ENCODE measurements around the gene MS4A15. TPM values are rescaled to one million over a fixed set of nuclear protein-coding genes. Genes with fewer than 3 reads are reported as not detected.

Gene MS4A15
- polyA plus RNA-seq, 2 of the 4 experiments (the other 2 are of a cell fraction), result not detected

GRCh38 chr11:60809249-60809648 lies 52.6 kb downstream of the MS4A15 start:
- CTCF ChIA-PET, result no interaction called here

GRCh38 chr11:60809691-60810090 lies 53.0 kb downstream of the MS4A15 start:
- no peak overlapping the region for H3K4me2 ChIP-seq
- ChIA-PET CTCF (interaction anchor here (1.4 kb wide), 1 partner anchor 22 kb away, joined by 3 read pairs; no protein-coding TSS in a partner anchor), POLR2A (no interaction called here)
- no peak overlapping the region for H3K4me3 ChIP-seq
- ATAC-seq (no peak), FAIRE-seq (no peak), DNase-seq (ENCODE audit: low read depth in 1 of 2, low spot score in 1 of 2) (no peak)
- no peaks in the 10 kb centered on the region for H3K4me1 ChIP-seq
- 66% methylated on average over 11 of the region's 11 CpGs for WGBS (ENCODE audit: missing lambda C conversion rate)
- H3K9me3 ChIP-seq, result no peaks in the 10 kb centered on the region
- TF ChIP-seq HES2 (IDR thresholded peaks at IDR 0.05) (no peak), POLR2A (IDR thresholded peaks at IDR 0.05; ENCODE audit: low read length) (no peak), PHF8 (IDR thresholded peaks at IDR 0.05; ENCODE audit: borderline replicate concordance, low read depth) (no peak), BCL3 (IDR thresholded peaks at IDR 0.05) (no peak), ESRRA (IDR thresholded peaks at IDR 0.05; ENCODE audit: borderline replicate concordance, low read length) (no peak), ZNF302 (CRISPR knock-in tag; IDR thresholded peaks at IDR 0.05) (no peak), FOXS1 (CRISPR knock-in tag; IDR thresholded peaks at IDR 0.05) (no peak), HDAC2 (IDR thresholded peaks at IDR 0.05) (no peak), MAFK (IDR thresholded peaks at IDR 0.05; ENCODE audit: partially characterized antibody) (no peak)
- H3K27ac ChIP-seq, result no peak overlapping the region

More at GRCh38 chr11:60809249-60809648, 52.6 kb downstream of the MS4A15 start:
- H3K4me3 ChIP-seq, result no peak overlapping the region
- FAIRE-seq (no peak), ATAC-seq (no peak), DNase-seq (ENCODE audit: low read depth in 1 of 2, low spot score in 1 of 2) (no peak)
- no peak overlapping the region for H3K4me2 ChIP-seq
- H3K9me3 ChIP-seq, result no peaks in the 10 kb centered on the region
- POLR2A ChIA-PET, result no interaction called here
- no peaks in the 10 kb centered on the region for H3K4me1 ChIP-seq
- no peak overlapping the region for H3K27ac ChIP-seq
- TF ChIP-seq MAFK (IDR thresholded peaks at IDR 0.05; ENCODE audit: partially characterized antibody) (no peak), FOSL2 (IDR thresholded peaks at IDR 0.05) (no peak), FOSL2 (CRISPR knock-in tag; IDR thresholded peaks at IDR 0.05) (no peak), JUNB (IDR thresholded peaks at IDR 0.05) (no peak), CBX2 (IDR thresholded peaks at IDR 0.05; ENCODE audit: borderline replicate concordance, low read depth) (no peak), POLR2AphosphoS2 (conservative IDR thresholded peaks at IDR 0.05; ENCODE audit: low read length) (no peak), CHD2 (IDR thresholded peaks at IDR 0.05; ENCODE audit: low read length, partially characterized antibody) (no peak), KDM1A (IDR thresholded peaks at IDR 0.05; ENCODE audit: low read depth) (no peak), RARB (CRISPR knock-in tag; IDR thresholded peaks at IDR 0.05) (no peak)
- 26% methylated on average over 2 of the region's 3 CpGs for whole genome bisulfite sequencing (ENCODE audit: missing lambda C conversion rate)

- no peaks in the 10 kb centered on the region for H3K9me3 ChIP-seq
- H3K4me2 ChIP-seq, result no peak overlapping the region
- ATAC-seq (no peak), DNase-seq (ENCODE audit: low read depth in 1 of 2, low spot score in 1 of 2) (no peak), FAIRE-seq (no peak)
- H3K4me3 ChIP-seq, result no peak overlapping the region
- no peaks in the 10 kb centered on the region for H3K4me1 ChIP-seq
- ChIA-PET CTCF (interaction anchor here (1.4 kb wide), 1 partner anchor 22 kb away, joined by 3 read pairs; no protein-coding TSS in a partner anchor), POLR2A (no interaction called here)
- WGBS (ENCODE audit: missing lambda C conversion rate), result 79% methylated on average over 4 of the region's 4 CpGs
- TF ChIP-seq NR3C1 (IDR thresholded peaks at IDR 0.05) (no peak), USF2 (IDR thresholded peaks at IDR 0.05) (no peak), CBX2 (IDR thresholded peaks at IDR 0.05; ENCODE audit: borderline replicate concordance, low read depth) (no peak), E2F6 (IDR thresholded peaks at IDR 0.05; ENCODE audit: borderline replicate concordance, low read depth) (no peak), PHF8 (IDR thresholded peaks at IDR 0.05; ENCODE audit: borderline replicate concordance, low read depth) (no peak), FOSB (CRISPR knock-in tag; IDR thresholded peaks at IDR 0.05) (no peak)
- H3K27ac ChIP-seq, result no peak overlapping the region
Measured at GRCh38 chr11:60810151-60810550, 53.5 kb downstream of the MS4A15 start.

Measured in A549 (cell line).